OCI-LY7 (cell line): ENCODE results near the gene NOP16.

ENCODE experiments used
- CTCF ChIP-seq: fragments of 200-600 bp; sonication (generic); conservative IDR thresholded peaks from 2 replicates; pipeline ENCODE4 v1.5.1; 2014; ENCODE audit warnings: mild to moderate bottlenecking, antibody characterized with exemption, low read length, moderate library complexity, mixed read lengths
- EZH2phosphoT487 ChIP-seq: fragments of 200-600 bp; sonication (generic); IDR thresholded peaks from 2 replicates; pipeline ENCODE4 v1.6.1; 2018; ENCODE audit warnings: low read depth, borderline replicate concordance, mild to moderate bottlenecking, mixed run types, antibody characterized with exemption, low read length, moderate library complexity, mixed read lengths

- TF ChIP-seq CTCF (no peak), EZH2phosphoT487 (no peak)
These were observed 36.7 kb upstream of the NOP16 start for GRCh38 chr5:176425138-176425537.
